HFF-Myc (cell line): Measurements from ENCODE around the gene KCNJ11.

Source experiments
- DNase-seq: peaks from one replicate; pipeline ENCODE4 v3.0.0-alpha.2; 2011; ENCODE audit warnings: low read depth; ENCODE audit errors: extremely low read depth
- H3K4me3 ChIP-seq: replicated peaks from 2 replicates; pipeline ENCODE4 v1.5.1; 2011; ENCODE audit warnings: low read depth, mild to moderate bottlenecking, control low read depth, low read length
- TF ChIP-seq, protein P1 (sequence below): IDR thresholded peaks from 2 replicates; pipeline ENCODE4 v1.5.1; 2012; ENCODE audit warnings: mild to moderate bottlenecking, low read depth, low read length, control low read depth; ENCODE audit errors: missing control alignments

The KCNJ11 gene

DNA sequence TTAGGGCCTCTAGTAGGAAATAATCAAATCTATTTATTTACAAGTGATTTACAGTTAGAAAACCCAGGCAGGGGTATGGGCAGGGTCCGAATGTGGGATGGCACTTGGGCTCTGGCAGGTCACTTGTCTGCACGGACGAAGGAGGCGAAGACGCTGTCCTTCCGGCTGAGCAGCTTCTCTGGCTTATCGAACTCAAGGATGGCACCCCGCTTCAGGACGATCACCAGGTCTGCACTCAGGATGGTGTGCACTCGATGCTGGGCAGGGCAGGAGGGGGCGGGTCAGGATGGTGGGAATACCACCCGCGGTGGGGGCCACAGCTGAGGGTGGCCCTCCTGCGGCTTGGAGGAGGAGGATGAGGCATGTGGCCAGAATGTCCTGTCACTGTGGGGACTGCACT is 4.4 kb upstream of the KCNJ11 start:
- TF ChIP-seq, protein P1, sequence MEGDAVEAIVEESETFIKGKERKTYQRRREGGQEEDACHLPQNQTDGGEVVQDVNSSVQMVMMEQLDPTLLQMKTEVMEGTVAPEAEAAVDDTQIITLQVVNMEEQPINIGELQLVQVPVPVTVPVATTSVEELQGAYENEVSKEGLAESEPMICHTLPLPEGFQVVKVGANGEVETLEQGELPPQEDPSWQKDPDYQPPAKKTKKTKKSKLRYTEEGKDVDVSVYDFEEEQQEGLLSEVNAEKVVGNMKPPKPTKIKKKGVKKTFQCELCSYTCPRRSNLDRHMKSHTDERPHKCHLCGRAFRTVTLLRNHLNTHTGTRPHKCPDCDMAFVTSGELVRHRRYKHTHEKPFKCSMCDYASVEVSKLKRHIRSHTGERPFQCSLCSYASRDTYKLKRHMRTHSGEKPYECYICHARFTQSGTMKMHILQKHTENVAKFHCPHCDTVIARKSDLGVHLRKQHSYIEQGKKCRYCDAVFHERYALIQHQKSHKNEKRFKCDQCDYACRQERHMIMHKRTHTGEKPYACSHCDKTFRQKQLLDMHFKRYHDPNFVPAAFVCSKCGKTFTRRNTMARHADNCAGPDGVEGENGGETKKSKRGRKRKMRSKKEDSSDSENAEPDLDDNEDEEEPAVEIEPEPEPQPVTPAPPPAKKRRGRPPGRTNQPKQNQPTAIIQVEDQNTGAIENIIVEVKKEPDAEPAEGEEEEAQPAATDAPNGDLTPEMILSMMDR, result no peak
- no peak for DNase-seq
- no peak overlapping the region for H3K4me3 ChIP-seq

DNA sequence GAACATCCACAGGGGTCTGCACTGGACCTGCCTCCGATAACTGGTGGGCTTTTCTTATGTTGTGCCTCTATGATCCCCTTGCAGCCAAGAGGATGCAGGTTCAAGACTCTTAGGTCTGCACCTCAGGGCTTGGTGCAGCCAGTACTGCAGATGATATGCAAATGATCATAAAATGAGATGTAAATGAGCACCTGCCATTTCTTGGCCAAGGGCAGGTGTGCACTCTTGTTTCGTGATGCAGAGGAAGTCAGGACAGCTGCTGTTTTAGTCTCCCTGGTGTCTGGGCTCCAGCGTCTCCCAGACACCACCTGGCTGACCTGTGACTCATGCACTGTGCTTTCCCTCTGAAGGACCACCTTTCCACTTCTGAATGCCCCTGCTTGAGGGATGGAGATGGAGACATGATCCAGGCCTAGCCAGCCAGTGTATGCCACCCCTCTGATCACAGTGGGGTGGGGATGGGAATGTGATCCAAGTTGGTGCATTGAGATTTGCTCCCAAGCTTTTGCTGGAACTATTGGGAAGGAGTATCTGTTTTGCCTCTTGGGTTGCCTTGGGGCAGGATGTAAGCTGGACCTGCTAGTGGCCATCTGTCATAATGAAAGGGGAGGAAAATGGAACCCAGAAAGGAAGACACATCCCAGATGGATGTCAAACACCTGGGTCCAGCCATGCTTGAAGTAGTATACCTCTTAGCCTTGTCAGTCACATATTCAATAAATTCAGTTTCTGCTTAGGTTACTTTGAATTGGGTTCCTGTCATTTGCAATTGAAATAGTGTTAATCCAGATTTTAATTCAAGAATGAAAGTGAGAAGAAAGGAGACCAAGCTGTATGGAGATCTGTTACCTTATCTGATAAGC is 3.3 kb upstream of the KCNJ11 start:
- DNase-seq, result no peak
- TF ChIP-seq, protein P1, result no peak
- H3K4me3 ChIP-seq, result no peak overlapping the region

DNA sequence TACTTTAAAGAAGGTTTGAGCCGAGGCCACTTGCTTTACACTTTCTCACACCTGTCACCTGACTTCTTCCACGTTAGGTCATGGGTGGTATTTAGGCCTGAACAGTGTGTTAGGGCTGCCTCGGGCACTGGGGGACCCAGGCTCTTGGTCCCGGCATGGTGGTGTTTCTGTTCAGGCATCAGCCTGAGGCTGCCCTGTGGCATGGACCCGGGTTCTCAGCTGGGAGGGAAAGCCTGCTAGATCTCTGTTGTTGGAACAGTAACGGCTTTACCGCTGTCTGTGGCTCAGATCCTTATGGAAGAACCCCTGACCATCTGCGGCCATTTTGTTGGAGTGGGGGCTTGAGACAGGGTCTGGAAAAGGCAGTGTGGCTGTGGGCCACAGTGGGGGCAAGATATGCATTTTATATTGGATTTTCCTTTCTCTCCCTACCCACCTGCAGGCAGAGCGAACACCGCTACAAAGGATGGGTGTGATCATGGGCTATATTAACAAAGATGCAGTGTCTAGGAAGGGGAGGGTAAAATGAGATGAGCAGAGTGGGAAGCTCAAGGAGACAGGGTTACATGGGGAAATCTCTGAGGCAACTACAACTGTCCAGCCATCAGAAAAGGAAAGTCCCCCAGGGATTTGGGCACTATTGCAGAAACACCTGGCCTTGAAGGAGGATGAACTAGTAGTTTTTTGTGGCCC is 1.6 kb upstream of the KCNJ11 start:
- no peak for DNase-seq
- TF ChIP-seq, protein P1, result no peak
- H3K4me3 ChIP-seq, result no peak overlapping the region

DNA sequence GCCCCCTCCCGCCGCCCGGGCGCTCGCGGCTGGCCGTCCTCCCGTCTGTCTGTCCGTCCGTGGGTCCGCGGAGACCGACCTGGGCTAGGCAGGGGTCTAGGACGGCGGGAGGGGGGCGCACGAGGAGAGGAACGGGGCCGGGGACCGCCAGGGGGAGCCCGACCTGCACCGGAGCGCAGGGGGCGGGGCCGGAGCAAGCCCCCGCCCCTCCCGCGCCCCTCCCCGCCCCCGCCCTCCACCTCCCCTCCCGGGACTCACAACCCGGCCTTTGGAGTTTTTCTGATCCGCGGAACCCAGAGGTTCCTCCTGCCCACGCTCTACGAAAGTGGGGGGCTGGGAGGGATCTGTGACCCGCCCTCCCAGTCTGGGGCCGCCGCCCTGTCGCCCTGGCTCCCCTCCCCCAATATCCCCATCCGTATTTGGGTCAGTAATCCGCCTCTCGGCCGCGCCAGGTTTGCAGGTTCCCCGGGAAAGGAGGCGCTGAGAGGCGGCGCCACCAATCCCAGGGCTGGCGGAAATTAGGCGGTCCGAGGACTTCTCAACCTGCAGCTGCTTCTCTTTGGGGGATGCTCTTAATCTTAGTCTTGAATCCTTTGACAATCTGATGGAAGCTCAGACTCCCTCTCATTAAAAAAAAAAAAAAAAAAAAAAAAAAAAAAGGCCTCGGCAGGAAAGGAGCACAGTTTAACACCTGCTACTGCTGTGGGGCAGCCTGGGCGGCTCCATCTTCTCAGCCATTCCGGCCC is 925 bp upstream of the KCNJ11 start:
- TF ChIP-seq, protein P1, result peak; percentile 40
- H3K4me3 ChIP-seq, result peak overlapping the region; percentile 17
- no peak for DNase-seq

DNA sequence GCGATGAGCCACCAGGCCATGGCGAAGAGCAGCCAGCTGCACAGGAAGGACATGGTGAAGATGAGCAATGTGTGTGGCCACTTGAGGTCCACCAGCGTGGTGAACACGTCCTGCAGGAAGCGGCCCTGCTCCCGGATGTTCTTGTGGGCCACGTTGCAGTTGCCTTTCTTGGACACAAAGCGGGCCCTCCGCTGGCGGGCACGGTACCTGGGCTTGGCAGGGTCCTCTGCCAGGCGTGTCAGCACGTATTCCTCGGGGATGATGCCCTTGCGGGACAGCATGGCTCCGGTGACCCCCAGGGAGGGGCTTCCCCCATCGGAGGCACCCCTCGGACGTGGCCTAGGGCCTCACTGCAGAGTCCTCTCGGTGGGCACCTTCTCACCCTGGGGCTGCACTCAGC is 648 bp downstream of the KCNJ11 start:
- H3K4me3 ChIP-seq, result no peak overlapping the region
- TF ChIP-seq, protein P1, result no peak
- DNase-seq, result no peak

DNA sequence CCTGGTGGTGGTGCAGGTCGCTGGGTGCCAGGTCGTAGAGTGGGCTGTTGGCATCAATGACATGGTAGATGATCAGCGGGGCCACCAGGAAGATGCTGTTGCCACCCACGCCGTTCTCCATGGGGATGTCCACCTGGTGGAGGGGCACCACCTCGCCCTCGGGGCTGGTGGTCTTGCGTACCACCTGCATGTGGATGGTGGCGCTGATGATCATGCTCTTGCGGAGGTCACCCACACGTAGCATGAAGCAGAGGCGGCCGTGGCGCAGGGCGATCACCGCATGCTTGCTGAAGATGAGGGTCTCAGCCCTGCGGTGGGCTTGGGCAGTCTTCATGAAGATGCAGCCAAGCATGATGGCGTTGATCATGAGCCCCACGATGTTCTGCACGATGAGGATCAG is 1.2 kb downstream of the KCNJ11 start:
- DNase-seq, result no peak
- no peak overlapping the region for H3K4me3 ChIP-seq
- TF ChIP-seq, protein P1, result no peak
